OCI-M2 (cell line): ENCODE data around the gene KCND3.

Experiments
- DNase-seq: peaks from one replicate; lab custom pipeline; 2025; ENCODE audit not compliant: unreplicated experiment; lab: John Stamatoyannopoulos, UW

Gene KCND3

DNA sequence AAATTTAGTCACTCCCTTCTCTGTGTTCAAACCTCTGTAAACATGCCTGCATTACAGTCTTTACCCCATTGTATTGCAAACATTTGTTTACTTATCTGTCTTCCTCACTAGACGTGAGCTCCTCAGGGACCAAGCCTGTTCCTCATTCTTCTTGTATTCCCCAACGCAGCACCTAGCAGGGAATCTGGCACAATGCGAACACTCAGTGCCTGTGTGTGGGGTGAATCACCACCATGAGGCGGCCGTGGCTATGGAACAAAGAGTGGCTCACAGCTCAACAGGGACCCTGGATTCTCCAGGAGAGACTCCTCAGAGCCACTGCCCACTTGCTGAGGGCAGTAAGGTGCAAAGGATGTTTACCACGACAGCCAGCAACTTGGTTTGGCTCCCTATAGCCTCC, 137.9 kb downstream of the KCND3 start:
- DNase-seq: no peak

GRCh38 chr1:111850109-111850508, 139.4 kb downstream of the KCND3 start:
- DNase-seq: no peak

DNA sequence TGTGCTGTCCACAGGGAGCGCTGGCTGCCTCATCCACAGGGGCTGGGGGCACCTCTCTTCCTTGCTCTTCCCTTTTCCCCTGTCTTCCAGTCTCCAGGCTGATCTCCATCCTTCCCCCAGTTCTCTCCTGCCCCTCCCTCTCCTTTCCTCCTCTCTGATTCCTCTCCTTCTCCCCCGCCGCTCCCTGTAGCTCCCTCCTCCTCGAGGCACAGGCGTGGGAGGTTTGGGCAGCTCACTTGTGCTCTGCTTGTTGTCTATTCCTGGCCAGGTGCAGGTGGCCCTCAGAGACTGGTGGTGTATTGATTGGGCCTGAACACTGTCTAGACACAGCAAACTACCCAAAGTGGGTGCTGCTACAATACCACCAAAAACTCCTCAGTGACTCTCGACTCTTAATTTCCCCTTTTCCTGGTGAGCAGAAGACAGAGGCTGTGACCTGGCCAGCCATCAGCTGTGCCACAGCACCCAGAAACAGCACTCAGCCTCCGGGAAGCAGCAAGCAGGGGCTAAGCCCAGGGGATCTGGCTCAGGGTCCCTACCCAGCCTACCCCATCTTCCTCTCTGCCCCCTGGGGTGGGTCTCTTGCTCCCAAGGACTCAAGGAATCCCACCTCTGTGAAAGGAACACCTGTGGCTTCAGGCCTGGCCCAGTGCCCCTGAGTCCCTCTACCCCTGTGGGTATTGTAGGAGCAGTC, 140.5 kb downstream of the KCND3 start:
- DNase-seq: no peak

DNA sequence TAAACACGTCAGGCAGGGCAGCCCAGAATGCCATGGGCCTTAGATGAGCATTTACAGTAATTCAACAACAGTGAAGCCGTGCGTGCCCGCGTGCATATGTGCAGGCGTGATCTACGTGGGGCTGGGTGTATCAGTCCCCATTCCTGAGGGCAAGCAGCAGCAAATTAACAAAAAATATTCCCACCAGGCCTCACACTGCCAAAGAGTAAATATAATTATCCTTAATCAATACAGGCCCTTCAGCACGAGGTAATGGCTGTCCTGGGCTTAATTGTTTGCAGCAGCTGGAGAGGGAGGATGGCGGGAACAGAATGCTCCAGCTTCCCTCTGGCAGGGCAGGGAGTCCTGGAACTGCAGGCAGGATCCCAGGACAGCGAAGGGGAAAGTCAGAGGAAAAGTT, 142.0 kb downstream of the KCND3 start:
- no peak for DNase-seq

DNA sequence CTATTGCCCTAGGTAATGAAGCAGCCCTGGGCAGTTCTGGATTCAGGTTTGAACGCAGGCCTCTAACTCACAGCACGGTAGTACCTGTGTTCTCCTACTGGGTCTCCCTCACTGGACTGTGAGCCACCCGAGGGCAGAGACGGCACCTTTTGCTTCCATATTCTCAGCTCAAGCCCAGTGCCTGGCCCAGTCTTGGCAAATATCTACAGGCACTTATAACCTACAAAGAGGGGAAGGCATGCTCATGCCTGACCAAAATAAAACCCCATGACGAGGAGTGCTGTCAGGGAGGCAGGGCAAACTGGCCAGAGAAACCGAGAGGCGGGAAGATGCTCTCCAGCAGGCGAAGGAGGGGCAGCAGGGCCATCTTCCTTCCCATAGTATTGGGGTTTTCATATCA, 142.6 kb downstream of the KCND3 start:
- DNase-seq: no peak

DNA sequence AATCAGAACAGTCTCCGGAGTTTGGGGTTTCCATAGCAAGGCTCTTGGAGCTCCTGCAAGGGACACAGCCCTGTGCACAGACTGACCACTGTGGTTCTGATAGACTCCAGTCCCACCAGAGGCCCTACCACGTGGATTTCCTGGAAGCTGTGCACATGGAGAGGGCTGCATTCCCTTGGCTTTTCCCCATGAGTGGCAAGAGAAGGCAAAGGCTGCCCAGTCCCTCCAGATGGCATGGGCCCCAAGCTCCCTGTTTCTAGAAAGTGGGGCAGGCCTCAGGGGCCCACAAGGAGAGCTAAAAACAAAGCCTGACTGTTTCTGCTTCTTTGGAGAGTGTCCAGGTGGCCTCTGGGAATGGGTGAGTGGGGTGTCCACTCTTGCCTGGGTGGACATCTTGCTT, 146.3 kb downstream of the KCND3 start:
- DNase-seq: no peak

GRCh38 chr1:111842411-111842810, 147.1 kb downstream of the KCND3 start:
- DNase-seq: no peak

DNA sequence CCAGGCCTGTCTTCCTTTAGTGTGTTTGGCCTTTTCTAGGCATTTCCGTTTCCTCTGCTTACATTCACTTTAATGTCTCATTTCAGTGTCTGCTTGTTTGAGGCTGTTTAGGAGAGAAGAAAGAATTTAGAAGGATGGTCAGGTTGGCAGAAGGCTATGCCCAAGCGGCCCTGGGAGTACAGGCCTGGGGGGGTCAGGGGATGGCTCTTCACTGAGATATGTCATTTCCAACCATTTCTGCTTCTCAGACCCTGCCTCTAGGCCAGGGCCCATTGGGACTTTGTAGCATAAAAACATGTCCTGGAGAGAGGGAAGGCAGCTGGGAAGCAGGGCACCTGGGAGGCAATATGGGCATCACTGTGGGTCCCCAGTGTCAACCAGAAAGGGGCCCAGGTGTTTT, 147.7 kb downstream of the KCND3 start:
- DNase-seq: no peak

- DNase-seq: no peak
Observed at GRCh38 chr1:111841189-111841588, 148.3 kb downstream of the KCND3 start.

GRCh38 chr1:111837393-111837792, 152.1 kb downstream of the KCND3 start:
- no peak for DNase-seq

GRCh38 chr1:111836111-111836510, 153.4 kb downstream of the KCND3 start:
- no peak for DNase-seq

GRCh38 chr1:111835514-111835913, 154.0 kb downstream of the KCND3 start:
- DNase-seq: no peak

DNA sequence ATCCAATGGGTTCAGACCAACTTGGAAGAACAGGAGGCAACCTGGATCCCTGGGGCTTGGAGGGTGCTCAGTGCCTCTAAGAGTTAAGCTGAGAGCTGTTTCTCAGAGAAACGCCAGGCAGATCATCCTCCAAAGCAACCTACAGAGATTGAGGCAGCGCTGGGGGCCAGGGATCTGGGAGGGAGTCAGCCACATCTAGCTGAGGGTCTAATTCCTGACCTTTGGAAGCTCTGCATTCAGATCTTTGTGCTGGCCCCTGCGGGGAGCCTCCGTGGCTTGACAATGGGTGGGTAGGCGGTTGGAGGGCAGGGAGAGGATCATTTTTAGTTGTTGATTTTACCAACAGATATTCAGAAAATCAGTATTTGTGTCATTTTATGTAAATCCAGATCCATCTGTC, 154.5 kb downstream of the KCND3 start:
- DNase-seq: no peak

DNA sequence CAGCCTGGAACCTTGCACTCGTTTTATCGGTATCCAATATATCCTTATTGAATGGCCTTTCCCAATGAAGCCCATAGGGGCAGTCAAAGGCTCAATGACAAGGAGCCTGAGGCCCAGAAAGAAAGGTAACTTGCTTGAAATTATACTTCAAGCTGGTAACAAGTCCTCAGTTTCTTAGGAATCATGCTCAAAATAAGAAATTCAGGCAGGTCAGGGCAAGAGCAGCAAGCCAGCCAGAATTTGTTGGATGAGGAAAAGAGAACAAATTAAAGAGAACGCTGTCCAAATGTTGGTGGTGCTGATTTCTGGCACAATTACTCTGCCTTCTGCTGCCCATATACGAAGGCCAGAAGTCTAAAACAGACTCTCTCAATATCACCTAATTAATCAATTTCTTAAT, 156.1 kb downstream of the KCND3 start:
- DNase-seq: no peak

DNA sequence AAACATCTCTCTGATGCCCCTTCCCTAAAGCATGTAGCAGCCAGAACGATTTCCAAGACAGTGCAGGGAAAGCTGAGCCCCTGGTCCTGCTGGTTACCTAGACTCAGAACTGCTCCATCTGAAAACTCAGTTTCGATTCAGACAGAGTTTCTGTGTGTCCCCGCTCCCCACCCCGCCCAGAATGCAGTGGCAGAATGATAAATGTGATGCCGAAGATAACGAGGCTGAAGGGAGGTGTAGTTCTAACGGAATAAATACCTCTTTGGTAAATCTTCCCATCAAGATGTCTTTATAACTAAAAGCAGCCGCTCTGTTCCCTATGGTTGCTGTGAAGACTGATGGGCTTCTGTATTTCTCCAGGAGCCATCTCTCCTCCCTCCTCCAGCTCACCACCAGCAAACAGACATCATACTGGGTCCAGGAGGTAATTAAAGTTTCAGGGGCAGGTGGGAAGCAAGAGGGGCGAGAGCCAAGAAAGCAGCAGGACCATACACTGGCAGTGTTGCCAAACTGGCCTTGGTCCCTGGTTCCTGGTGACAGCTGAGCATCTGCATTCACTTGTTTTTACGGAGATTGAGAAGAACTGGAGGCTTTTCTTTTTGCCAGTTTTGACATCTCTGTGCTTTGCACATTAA, 156.8 kb downstream of the KCND3 start:
- no peak for DNase-seq

DNA sequence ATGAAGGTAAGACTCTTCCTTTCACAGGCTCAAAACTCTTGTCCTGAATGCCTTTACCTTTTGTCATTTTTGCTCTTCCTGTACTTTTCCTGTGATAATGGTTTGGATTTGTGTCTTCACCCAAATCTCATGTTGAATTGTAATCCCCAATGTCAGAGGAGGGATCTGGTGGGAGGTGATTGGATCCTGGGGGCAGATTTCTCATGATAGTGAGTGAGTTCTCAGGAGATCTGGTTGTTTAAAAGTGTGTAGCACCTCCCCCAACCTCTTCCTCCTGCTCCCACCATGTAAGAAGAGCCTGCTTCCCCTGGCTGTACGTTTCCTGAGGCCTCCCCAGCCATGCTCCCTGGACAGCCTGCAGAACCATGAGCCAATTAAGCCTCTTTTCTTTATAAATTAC, 158.3 kb downstream of the KCND3 start:
- DNase-seq: no peak

DNA sequence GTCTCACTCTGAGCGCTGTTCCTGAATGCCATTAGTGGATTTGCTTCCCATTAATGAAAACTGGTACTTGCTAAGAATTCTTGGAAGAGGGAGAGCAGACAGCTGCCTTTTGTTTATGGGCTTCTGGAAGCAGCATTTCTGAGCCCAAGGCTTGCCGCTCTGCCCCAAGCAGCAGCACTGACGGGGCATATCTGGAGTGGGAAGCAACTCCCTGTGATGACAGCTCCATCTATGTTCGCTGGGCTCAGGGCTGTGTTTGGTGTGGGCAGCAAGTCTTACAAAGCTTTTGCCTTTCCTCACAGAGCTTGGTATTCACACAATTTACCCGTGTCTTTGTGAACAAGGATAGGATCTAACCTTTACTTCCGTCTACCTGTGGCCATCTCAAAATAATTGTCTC, 161.5 kb downstream of the KCND3 start:
- DNase-seq: no peak

DNA sequence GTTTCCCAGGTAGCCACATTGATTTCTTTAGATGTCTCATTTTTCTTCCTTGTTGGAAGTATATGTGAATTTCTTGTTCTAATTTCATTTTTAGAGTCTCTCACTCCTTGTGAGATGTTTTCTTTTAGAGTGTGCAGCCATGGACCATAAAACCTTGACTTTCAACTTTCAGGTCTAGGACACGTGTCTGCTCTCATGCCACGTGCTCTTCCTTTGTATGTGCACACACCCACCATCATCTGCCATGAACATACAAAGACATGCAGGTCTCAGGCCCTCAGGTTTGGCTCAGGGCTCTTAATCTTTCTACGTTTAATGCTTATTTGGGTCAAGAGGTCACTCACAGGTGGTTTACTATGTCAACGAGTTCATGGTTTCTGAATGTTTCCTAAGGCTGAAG, 163.2 kb downstream of the KCND3 start:
- DNase-seq: no peak

DNA sequence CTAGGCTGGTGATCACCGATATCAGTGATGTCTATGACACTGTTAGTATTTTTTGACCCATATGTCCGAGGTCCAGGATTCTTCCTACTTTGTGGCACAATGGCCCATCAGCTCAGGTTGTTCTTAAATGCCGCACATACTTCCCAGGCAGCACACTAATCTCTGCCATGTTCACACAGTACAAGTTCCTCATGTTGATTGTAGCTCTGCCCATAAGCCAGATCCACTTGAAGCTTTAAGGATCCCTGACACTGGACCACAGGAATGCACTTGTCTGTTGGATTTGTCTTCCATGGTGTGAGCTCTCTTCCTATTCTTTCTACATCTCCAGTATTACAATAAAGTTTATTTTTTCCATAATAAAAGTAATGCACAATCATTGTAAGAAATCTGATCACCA, 164.3 kb downstream of the KCND3 start:
- DNase-seq: no peak

- DNase-seq: no peak
Observed at GRCh38 chr1:111822138-111822537, 167.3 kb downstream of the KCND3 start.

GRCh38 chr1:111821121-111821745, 168.2 kb downstream of the KCND3 start:
- DNase-seq: no peak

DNA sequence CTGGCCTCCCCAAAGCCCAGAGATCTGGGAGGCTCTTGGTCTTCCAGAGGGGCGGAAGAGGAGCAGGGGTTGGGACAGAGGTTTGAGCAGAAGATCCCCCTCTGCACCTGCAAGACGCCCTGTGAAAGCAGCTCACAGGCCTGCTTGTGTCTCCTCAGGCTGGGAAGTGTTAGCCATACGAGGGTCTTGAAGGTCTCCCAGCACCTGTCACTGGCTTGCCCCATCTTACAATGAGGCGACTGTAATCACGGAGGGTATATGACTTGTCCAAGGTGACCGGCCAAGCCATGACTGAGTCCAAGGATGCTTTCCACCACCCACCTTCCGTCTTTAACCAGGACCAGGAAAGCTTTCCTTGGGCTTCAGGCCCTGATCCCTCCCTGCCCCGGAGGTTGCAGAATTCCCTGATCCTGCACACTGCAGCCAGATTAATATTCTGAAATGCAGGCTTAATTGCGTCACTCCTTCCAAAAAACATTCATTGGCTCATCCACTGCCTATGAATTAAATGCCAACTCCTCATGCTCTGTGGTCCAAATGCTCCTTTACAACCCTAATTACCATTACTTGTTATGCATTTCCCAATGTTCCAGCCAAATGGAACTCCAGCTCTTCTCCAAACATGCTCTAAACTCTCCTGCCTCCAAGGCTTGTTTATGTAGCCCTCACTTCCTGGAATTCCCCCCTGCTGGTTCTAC, 169.8 kb downstream of the KCND3 start:
- no peak for DNase-seq
